Endothelial cell (in vitro differentiated cells): Measurements from ENCODE around the gene PRPSAP2. TPM values are rescaled to one million over a fixed set of nuclear protein-coding genes. Genes with fewer than 3 reads are reported as not detected.

ENCODE experiments used
- DNase-seq: peaks from one replicate; pipeline ENCODE4 v3.0.0; 2021; ENCODE audit warnings: low spot score
- H3K27ac Mint-ChIP-seq: one replicate; pipeline ENCODE4 v1.8.0; 2021; ENCODE audit warnings: mixed read lengths, inconsistent platforms; ENCODE audit not compliant: unreplicated experiment
- H3K27me3 Mint-ChIP-seq: one replicate; pipeline ENCODE4 v1.8.0; 2021; ENCODE audit warnings: mild to moderate bottlenecking, moderate library complexity, mixed read lengths, inconsistent platforms; ENCODE audit not compliant: unreplicated experiment
- H3K36me3 Mint-ChIP-seq: one replicate; pipeline ENCODE4 v1.8.0; 2021; ENCODE audit warnings: mild to moderate bottlenecking, low read depth, mixed read lengths, inconsistent platforms; ENCODE audit not compliant: unreplicated experiment
- H3K4me1 Mint-ChIP-seq: one replicate; pipeline ENCODE4 v1.8.0; 2021; ENCODE audit warnings: mild to moderate bottlenecking, mixed read lengths, inconsistent platforms; ENCODE audit not compliant: unreplicated experiment
- H3K4me3 Mint-ChIP-seq: one replicate; pipeline ENCODE4 v1.8.0; 2021; ENCODE audit warnings: mild to moderate bottlenecking, mixed read lengths, inconsistent platforms; ENCODE audit not compliant: unreplicated experiment
- H3K9me3 Mint-ChIP-seq: one replicate; pipeline ENCODE4 v1.8.0; 2021; ENCODE audit warnings: mixed read lengths, inconsistent platforms; ENCODE audit not compliant: unreplicated experiment
- total RNA-seq: library from RNA; stranded (reverse); fragmentation: NEBNext Ultra II Directional; extraction: Animal tissue kit (Norgen Biotek cat#: 25700); gene quantifications from one replicate; pipeline ENCODE4 v1.2.1, GENCODE V29; 2021; ENCODE audit not compliant: unreplicated experiment
- TF ChIP-seq, protein P1 (sequence below): fragments of 200-600 bp; sonication (generic); IDR thresholded peaks from one replicate; pipeline ENCODE4 v1.5.0; 2021; ENCODE audit warnings: antibody characterized with exemption; ENCODE audit not compliant: unreplicated experiment

PRPSAP2 gene
- total RNA-seq, 1 donor from 2014 or later = 32.4 TPM

DNA sequence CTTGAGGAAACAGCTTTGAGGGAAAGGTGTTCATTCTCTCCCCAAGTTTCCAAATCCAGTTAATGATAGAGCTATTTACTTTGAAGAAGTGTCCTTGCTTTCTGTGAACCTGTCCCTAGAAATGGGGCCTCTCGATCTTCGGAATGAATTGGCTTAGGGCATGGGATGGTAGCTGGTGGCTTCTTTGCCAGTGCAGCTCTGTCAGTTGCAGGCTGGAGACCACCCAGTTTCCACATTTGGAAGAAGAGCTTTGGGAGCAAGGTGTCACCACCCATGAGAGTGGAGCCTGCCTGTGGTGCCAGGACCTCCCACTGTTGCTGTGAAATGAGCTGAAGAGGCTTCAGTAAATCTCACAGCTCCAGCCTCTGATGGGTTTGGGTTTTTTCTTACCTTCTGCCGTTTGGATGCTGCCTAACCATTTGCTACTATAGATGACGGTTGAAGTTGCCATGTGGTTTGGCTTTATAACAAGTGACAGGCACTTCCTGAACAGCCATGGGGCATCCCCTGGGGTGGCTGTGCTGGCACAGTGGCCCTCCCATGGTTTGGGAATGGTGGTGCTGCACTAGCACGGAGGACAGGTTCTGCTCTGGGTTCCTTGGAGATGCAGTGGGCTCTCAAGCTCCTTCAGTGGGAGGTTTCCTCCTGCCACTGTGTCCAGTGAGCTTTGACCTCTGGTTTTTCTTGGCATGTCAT is 74.6 kb downstream of the PRPSAP2 start:
- Mint-ChIP-seq H3K27ac (no peak overlapping the region), H3K9me3 (no peaks in the 10 kb centered on the region), H3K36me3 (peaks cover 9% of the 10 kb centered on the region), H3K4me1 (no peaks in the 10 kb centered on the region), H3K27me3 (no peaks in the 10 kb centered on the region), H3K4me3 (no peak overlapping the region)
- no peak for DNase-seq
- TF ChIP-seq, protein P1, sequence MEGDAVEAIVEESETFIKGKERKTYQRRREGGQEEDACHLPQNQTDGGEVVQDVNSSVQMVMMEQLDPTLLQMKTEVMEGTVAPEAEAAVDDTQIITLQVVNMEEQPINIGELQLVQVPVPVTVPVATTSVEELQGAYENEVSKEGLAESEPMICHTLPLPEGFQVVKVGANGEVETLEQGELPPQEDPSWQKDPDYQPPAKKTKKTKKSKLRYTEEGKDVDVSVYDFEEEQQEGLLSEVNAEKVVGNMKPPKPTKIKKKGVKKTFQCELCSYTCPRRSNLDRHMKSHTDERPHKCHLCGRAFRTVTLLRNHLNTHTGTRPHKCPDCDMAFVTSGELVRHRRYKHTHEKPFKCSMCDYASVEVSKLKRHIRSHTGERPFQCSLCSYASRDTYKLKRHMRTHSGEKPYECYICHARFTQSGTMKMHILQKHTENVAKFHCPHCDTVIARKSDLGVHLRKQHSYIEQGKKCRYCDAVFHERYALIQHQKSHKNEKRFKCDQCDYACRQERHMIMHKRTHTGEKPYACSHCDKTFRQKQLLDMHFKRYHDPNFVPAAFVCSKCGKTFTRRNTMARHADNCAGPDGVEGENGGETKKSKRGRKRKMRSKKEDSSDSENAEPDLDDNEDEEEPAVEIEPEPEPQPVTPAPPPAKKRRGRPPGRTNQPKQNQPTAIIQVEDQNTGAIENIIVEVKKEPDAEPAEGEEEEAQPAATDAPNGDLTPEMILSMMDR = no peak

DNA sequence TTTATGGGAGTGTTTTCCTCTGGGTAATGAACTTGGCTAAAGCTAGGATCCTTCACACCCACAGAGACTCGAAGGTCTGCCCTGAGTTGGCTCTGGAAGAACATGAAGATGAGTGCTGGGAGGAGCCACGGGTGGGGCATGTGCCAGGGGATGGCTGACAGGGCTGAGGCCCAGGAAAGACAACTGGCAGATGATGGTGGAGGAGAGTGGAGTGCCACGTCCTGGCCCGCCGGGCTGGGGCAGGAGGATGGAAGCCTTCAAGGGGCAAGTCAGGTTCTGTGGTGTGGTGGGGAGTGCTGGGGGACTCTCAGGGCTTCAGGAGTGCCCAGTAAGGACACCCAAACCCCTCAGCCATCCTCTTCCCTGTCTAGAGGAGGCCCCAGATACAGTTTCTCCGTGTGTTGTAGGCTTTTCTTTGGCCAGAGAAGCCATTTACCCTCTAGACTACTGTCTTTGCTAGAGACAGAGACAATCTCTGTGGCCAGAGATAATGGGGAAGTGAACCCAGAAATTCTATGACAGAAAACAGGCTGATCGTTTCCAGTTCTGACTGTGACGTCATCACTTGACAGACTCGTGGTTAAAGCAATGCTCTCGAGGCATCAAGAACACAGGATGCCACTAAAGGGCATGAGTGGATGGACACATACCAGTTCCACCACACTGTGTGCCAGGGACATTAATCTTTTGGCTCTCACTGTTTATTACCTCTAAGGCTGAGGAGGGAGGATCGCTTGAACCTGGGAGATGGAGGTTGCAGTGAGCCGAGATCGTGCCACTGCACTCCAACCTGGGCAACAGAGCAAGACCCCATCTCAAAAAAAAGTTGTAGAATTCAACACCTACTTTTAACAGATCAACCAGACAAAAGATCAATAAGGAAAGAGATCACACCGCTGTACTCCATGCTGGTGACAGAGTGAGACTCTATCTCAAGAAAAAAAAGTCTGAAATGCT is 75.4 kb downstream of the PRPSAP2 start:
- Mint-ChIP-seq H3K27ac (no peak overlapping the region), H3K36me3 (peaks cover 9% of the 10 kb centered on the region), H3K4me3 (no peak overlapping the region), H3K4me1 (no peaks in the 10 kb centered on the region), H3K9me3 (no peaks in the 10 kb centered on the region), H3K27me3 (no peaks in the 10 kb centered on the region)
- TF ChIP-seq, protein P1 = no peak
- no peak for DNase-seq

DNA sequence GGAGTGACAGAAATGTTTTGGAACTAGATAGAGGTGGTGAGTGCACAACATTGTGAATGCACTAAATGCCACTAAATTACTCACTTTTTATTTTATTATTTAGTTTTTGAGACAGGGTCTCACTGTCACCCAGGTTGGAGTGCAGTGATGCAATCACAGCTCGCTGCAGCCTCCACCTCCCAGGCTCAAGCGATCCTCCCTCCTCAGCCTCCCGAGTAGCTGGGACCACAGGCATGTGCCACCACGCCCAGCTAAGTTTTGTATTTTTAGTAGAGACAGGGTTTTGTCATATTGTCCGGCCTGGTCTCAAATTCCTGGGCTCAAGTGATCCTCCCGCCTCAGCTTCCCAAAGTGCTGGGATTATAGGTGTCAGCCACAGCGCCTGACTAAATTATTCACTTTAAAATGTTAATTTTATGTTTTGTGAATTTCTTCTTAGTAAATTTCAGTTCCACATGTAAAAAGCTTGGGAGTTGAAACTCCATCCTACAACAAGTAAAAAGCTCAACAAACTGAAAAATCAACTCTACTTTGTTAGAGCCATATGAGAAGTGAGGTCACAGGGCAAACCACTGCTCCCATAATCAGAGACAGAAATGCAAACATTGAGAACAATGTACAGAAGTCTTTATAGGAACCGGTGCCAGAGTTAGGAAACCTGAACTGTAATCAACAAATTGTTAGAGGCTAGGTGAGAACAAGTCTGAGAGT is 80.2 kb downstream of the PRPSAP2 start:
- DNase-seq = no peak
- TF ChIP-seq, protein P1 = no peak
- no peaks in the 10 kb centered on the region for H3K9me3 Mint-ChIP-seq
- no peaks in the 10 kb centered on the region for H3K36me3 Mint-ChIP-seq
- H3K4me1 Mint-ChIP-seq = peaks cover 3% of the 10 kb centered on the region
- H3K4me3 Mint-ChIP-seq = no peak overlapping the region
- H3K27ac Mint-ChIP-seq = no peak overlapping the region
- H3K27me3 Mint-ChIP-seq = peaks cover 2% of the 10 kb centered on the region

DNA sequence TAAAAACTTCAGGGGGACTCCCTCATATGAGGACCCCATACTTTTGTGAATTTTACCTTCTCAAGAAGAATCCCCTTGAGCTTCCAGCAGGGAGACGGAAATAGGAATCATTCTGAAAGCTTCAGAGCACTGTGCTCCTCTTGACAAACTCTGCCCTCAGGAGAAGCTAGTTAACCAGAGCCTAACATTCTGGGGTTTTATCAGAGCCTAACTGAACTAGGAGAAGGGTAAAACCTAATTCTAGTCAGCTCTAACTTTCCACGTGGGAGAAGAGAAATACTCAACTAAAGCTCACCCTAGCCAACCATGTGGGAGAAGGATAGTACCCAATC is 80.7 kb downstream of the PRPSAP2 start:
- Mint-ChIP-seq H3K4me3 (no peak overlapping the region), H3K27me3 (peaks cover 2% of the 10 kb centered on the region), H3K36me3 (no peaks in the 10 kb centered on the region), H3K9me3 (no peaks in the 10 kb centered on the region), H3K27ac (no peak overlapping the region), H3K4me1 (peaks cover 3% of the 10 kb centered on the region)
- DNase-seq = no peak
- TF ChIP-seq, protein P1 = no peak
